T-helper 2 cell treated with Interferon-gamma antibody and Interleukin-4, amounts not matched to agents 100 ng/mL and 5 ng/mL, for 36 hours (primary cell): ENCODE data around the gene LSM2. TPM values are rescaled to one million over a fixed set of nuclear protein-coding genes. Genes with fewer than 3 reads are reported as not detected.

ENCODE experiments used
- intact Hi-C: fragments of 100-400 bp; cut with micrococcal nuclease; formaldehyde crosslinking; loops from one replicate; pipeline ENCODE4 v1.15.1; 2023
- total RNA-seq: library from RNA; stranded (reverse); gene quantifications from 2 replicates; pipeline ENCODE4 v1.2.3, GENCODE V29; 2022

LSM2 gene
- total RNA-seq, 1 donor from 2014 or later, result 101 TPM

DNA sequence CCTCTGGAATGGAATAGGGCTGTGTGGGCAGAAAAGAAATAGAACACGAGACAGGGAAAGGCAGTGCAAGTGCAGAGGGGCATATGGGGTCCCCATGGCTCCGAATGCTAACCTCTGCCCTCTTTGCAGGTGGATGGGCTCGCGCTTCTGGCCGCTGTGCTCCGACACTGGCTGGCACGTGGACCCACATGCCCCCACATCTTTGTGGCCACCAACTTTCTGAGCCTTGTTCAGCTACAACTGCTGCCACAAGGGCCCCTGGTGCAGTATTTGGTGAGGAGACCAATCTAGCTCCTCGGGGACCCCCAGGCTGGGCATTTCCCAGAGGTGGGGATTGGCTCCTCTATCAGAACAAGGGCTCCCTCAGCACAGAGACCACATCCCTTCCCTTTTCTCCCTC is 45.4 kb downstream of the LSM2 start:
- intact Hi-C loops, result no loop called here

DNA sequence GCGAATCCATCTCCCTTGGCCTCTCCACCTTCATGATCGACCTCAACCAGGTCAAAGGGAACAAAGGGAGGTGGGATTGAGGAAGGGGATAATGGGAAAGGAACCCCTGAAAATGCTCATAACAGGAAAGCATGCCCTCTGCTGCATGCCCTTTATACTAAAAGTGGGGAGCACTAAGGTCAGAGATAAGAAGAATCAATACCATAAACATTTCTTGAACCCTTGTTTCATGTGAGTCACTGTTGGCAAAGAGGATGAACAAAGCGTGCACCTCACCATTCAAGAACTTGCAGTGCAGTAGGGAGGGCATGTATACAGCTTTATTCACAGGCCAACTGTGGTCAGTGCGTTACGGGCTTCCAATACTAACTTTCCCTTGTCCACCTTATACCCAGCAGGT is 46.0 kb downstream of the LSM2 start:
- intact Hi-C loops, result no loop called here

GRCh38 chr6:31758281-31758680 is 48.5 kb downstream of the LSM2 start:
- intact Hi-C loops, result no loop called here

- intact Hi-C loops, result no loop called here
Observed at GRCh38 chr6:31752739-31753319, 53.9 kb downstream of the LSM2 start.

DNA sequence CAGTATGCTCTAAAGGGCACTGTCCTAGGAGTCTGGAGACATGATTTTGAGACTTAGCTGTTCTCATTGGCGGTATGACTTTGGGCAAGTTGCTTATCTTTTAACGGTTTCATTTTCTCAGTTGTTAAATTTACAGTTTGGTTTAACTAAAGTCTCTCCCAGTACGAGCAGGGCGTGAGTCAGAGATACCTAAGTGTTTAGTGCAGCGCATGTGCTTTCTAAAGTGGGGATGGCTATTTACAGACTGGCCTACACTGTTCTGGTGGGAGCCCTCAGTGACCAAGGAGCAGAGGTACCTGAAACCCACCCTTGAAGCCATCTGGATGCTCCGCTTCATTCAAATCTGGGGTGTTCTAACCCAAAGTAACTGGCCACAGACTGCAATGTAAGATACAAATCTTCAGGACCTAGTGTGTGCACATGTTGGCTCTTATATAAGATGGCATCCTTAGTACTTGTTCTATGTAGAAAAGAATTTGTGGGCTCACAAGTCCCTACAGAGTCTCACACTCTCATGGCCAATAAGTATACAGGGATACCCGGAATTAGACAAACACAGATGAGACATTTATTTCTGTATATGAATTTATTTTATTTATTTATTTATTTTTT is 56.2 kb downstream of the LSM2 start:
- intact Hi-C loops, result no loop called here

GRCh38 chr6:31749301-31750036 is 57.3 kb downstream of the LSM2 start:
- intact Hi-C loops, result no loop called here

Other genes with a start within 250 kb of the LSM2 start
- gene LTA, start 234.7 kb downstream of the LSM2 start, total RNA-seq, result 29.4 and 30.0 TPM in 2 replicates
- gene TNF, start 231.4 kb downstream of the LSM2 start, total RNA-seq, result 45.3 and 45.8 TPM in 2 replicates
- gene LTB, start 224.5 kb downstream of the LSM2 start, total RNA-seq, result 767 and 782 TPM in 2 replicates
- gene LST1, start 220.7 kb downstream of the LSM2 start, total RNA-seq, result 29.8 and 33.1 TPM in 2 replicates
- gene NCR3, start 214.0 kb downstream of the LSM2 start, total RNA-seq, result 72.4 and 75.5 TPM in 2 replicates
- gene AIF1, start 191.7 kb downstream of the LSM2 start, total RNA-seq, result 67.9 and 70.2 TPM in 2 replicates
- 236 and 240 TPM in 2 replicates for gene PRRC2A, start 186.3 kb downstream of the LSM2 start, total RNA-seq
- 266 and 270 TPM in 2 replicates for gene BAG6, start 154.3 kb downstream of the LSM2 start, total RNA-seq
- gene APOM, start 151.1 kb downstream of the LSM2 start, total RNA-seq, result 3.0 TPM in 2 replicates
- 20.8 and 21.6 TPM in 2 replicates for gene C6orf47, start 146.2 kb downstream of the LSM2 start, total RNA-seq
- 29.2 and 31.4 TPM in 2 replicates for gene GPANK1, start 142.0 kb downstream of the LSM2 start, total RNA-seq
- gene CSNK2B, start 140.9 kb downstream of the LSM2 start, total RNA-seq, result 220 and 229 TPM in 2 replicates
- 27.9 and 32.1 TPM in 2 replicates for gene LY6G5B, start 137.0 kb downstream of the LSM2 start, total RNA-seq
- 4.2 and 5.4 TPM in 2 replicates for gene LY6G5C, start 125.9 kb downstream of the LSM2 start, total RNA-seq
- gene ABHD16A, start 103.6 kb downstream of the LSM2 start, total RNA-seq, result 53.8 and 54.9 TPM in 2 replicates
- gene LY6G6F, start 100.1 kb downstream of the LSM2 start, total RNA-seq, result 0.34 TPM in 1 of 2 replicates, not detected in the other
- gene LY6G6D, start 91.6 kb downstream of the LSM2 start, total RNA-seq, result not detected in 2 replicates
- gene LY6G6C, start 85.2 kb downstream of the LSM2 start, total RNA-seq, result 0.25 TPM in 1 of 2 replicates, not detected in the other
- not detected in 2 replicates for gene MPIG6B, start 83.6 kb downstream of the LSM2 start, total RNA-seq
- gene DDAH2, start 77.7 kb downstream of the LSM2 start, total RNA-seq, result 12.2 and 15.5 TPM in 2 replicates
- gene CLIC1, start 70.4 kb downstream of the LSM2 start, total RNA-seq, result 590 and 596 TPM in 2 replicates
- 75.2 and 76.5 TPM in 2 replicates for gene MSH5, start 67.0 kb downstream of the LSM2 start, total RNA-seq
- gene SAPCD1, start 44.3 kb downstream of the LSM2 start, total RNA-seq, result 16.6 and 20.2 TPM in 2 replicates
- gene VWA7, start 29.6 kb downstream of the LSM2 start, total RNA-seq, result 4.6 and 4.9 TPM in 2 replicates
- gene VARS1, start 11.2 kb downstream of the LSM2 start, total RNA-seq, result 124 TPM in 2 replicates
- gene HSPA1L, start 8.3 kb upstream of the LSM2 start, total RNA-seq, result 2.6 and 2.8 TPM in 2 replicates
- gene HSPA1A, start 8.6 kb upstream of the LSM2 start, total RNA-seq, result 117 and 120 TPM in 2 replicates
- gene HSPA1B, start 20.8 kb upstream of the LSM2 start, total RNA-seq, result 83.9 and 85.5 TPM in 2 replicates
- 14.6 and 15.4 TPM in 2 replicates for gene NEU1, start 55.9 kb upstream of the LSM2 start, total RNA-seq
- gene SLC44A4, start 72.0 kb upstream of the LSM2 start, total RNA-seq, result not detected in 2 replicates
- gene EHMT2, start 90.7 kb upstream of the LSM2 start, total RNA-seq, result 70.9 and 73.1 TPM in 2 replicates
- 2.8 TPM in 2 replicates for gene ZBTB12, start 95.1 kb upstream of the LSM2 start, total RNA-seq
- 0.64 and 1.5 TPM in 2 replicates for gene C2, start 120.8 kb upstream of the LSM2 start, total RNA-seq
- gene CFB, start 139.1 kb upstream of the LSM2 start, total RNA-seq, result not detected in 2 replicates
- 75.4 and 75.8 TPM in 2 replicates for gene NELFE, start 152.0 kb upstream of the LSM2 start, total RNA-seq
- 77.1 and 86.5 TPM in 2 replicates for gene SKIC2, start 152.2 kb upstream of the LSM2 start, total RNA-seq
- gene DXO, start 165.2 kb upstream of the LSM2 start, total RNA-seq, result 17.3 and 18.8 TPM in 2 replicates
- gene C4A, start 175.1 kb upstream of the LSM2 start, total RNA-seq, result 3.2 and 5.2 TPM in 2 replicates
- gene C4B, start 207.8 kb upstream of the LSM2 start, total RNA-seq, result 3.5 and 4.6 TPM in 2 replicates
- gene CYP21A2, start 231.4 kb upstream of the LSM2 start, total RNA-seq, result 0.59 TPM in 2 replicates